HG03378 (cell line): ENCODE results near the gene COMMD3.

Source experiments
- ATAC-seq: cut with Tn5 transposase; IDR thresholded peaks from one replicate; pipeline ENCODE4 v1.9.1; 2021; ENCODE audit warnings: mild to moderate bottlenecking, moderate library complexity; ENCODE audit not compliant: unreplicated experiment

The COMMD3 gene

GRCh38 chr10:22365644-22366434, 49.7 kb downstream of the COMMD3 start:
- no peak for ATAC-seq

GRCh38 chr10:22366435-22366703, 50.2 kb downstream of the COMMD3 start:
- no peak for ATAC-seq

- ATAC-seq = no peak
Measured at GRCh38 chr10:22366771-22367170, 50.6 kb downstream of the COMMD3 start.

GRCh38 chr10:22367471-22367870, 51.3 kb downstream of the COMMD3 start:
- no peak for ATAC-seq

GRCh38 chr10:22368402-22368801, 52.2 kb downstream of the COMMD3 start:
- ATAC-seq = no peak

GRCh38 chr10:22368981-22369380, 52.8 kb downstream of the COMMD3 start:
- no peak for ATAC-seq

- peak; percentile 59 for ATAC-seq
Measured at GRCh38 chr10:22369434-22370072, 53.4 kb downstream of the COMMD3 start.
